HG03457 (cell line): Measurements from ENCODE around the gene DUSP2.
"Not testable (repeated sequence)": the region's sequence is repeated elsewhere in the genome, so short reads cannot be mapped to it uniquely, and the experiment has no call there.

Experiments
- ATAC-seq: cut with Tn5 transposase; IDR thresholded peaks from one replicate; pipeline ENCODE4 v1.9.1; 2021; ENCODE audit warnings: moderate number of reproducible peaks; ENCODE audit not compliant: unreplicated experiment

The DUSP2 gene

GRCh38 chr2:96163768-96164429 lies 18.7 kb upstream of the DUSP2 start:
- peak; percentile 37 for ATAC-seq

- no peak for ATAC-seq
Observed at GRCh38 chr2:96163415-96163767, 18.2 kb upstream of the DUSP2 start.

GRCh38 chr2:96161898-96162297 lies 16.7 kb upstream of the DUSP2 start:
- no peak for ATAC-seq

GRCh38 chr2:96160366-96160765 lies 15.1 kb upstream of the DUSP2 start:
- not testable (repeated sequence) for ATAC-seq

- no peak for ATAC-seq
Observed at GRCh38 chr2:96159084-96159830, 14.0 kb upstream of the DUSP2 start.

- ATAC-seq, result no peak
Observed at GRCh38 chr2:96158554-96158940, 13.3 kb upstream of the DUSP2 start.

GRCh38 chr2:96157649-96158553 lies 12.7 kb upstream of the DUSP2 start:
- peak; percentile 45 for ATAC-seq

GRCh38 chr2:96156926-96157648 lies 11.8 kb upstream of the DUSP2 start:
- ATAC-seq, result peak; percentile 36

- no peak for ATAC-seq
Observed at GRCh38 chr2:96156011-96156820, 11.0 kb upstream of the DUSP2 start.

GRCh38 chr2:96154506-96155380 lies 9.5 kb upstream of the DUSP2 start:
- no peak for ATAC-seq

GRCh38 chr2:96153991-96154431 lies 8.8 kb upstream of the DUSP2 start:
- ATAC-seq, result no peak

- ATAC-seq, result no peak
Observed at GRCh38 chr2:96153291-96153713, 8.1 kb upstream of the DUSP2 start.

- no peak for ATAC-seq
Observed at GRCh38 chr2:96152304-96153161, 7.3 kb upstream of the DUSP2 start.

- no peak for ATAC-seq
Observed at GRCh38 chr2:96151595-96152303, 6.5 kb upstream of the DUSP2 start.

GRCh38 chr2:96150791-96151594 lies 5.8 kb upstream of the DUSP2 start:
- ATAC-seq, result no peak

GRCh38 chr2:96150007-96150640 lies 4.9 kb upstream of the DUSP2 start:
- ATAC-seq, result no peak
